Activated T-cell treated with anti-CD3 and anti-CD28 coated beads, Interleukin-2, amount 50 U/mL, for 24 hours (primary cell): Measurements from ENCODE around the gene EYA2.
"Not testable (repeated sequence)": the region's sequence is repeated elsewhere in the genome, so short reads cannot be mapped to it uniquely, and the experiment has no call there.

Experiments
- DNase-seq: peaks from one replicate; pipeline ENCODE4 v3.0.0-alpha.2; 2020
- H3K27ac Mint-ChIP-seq: 2 replicates; pipeline ENCODE4 v1.8.0; 2020; ENCODE audit warnings: mild to moderate bottlenecking, mixed read lengths
- H3K27me3 Mint-ChIP-seq: 2 replicates; pipeline ENCODE4 v1.8.0; 2020; ENCODE audit warnings: mixed read lengths
- H3K36me3 Mint-ChIP-seq: 2 replicates; pipeline ENCODE4 v1.8.0; 2020; ENCODE audit warnings: low read depth, mixed read lengths
- H3K4me1 Mint-ChIP-seq: 2 replicates; pipeline ENCODE4 v1.8.0; 2020; ENCODE audit warnings: low read depth, mixed read lengths
- H3K4me3 Mint-ChIP-seq: 2 replicates; pipeline ENCODE4 v1.8.0; 2020; ENCODE audit warnings: mild to moderate bottlenecking, moderate library complexity, mixed read lengths
- H3K9me3 Mint-ChIP-seq: 2 replicates; pipeline ENCODE4 v1.8.0; 2020; ENCODE audit warnings: mixed read lengths

The EYA2 gene

GRCh38 chr20:46905364-46906125 is 10.9 kb downstream of the EYA2 start:
- Mint-ChIP-seq H3K36me3 (no peaks in the 10 kb centered on the region), H3K27ac (no peak overlapping the region), H3K4me3 (no peak overlapping the region), H3K27me3 (peaks cover 17% of the 10 kb centered on the region), H3K9me3 (no peaks in the 10 kb centered on the region), H3K4me1 (no peaks in the 10 kb centered on the region)
- no peak for DNase-seq

DNA sequence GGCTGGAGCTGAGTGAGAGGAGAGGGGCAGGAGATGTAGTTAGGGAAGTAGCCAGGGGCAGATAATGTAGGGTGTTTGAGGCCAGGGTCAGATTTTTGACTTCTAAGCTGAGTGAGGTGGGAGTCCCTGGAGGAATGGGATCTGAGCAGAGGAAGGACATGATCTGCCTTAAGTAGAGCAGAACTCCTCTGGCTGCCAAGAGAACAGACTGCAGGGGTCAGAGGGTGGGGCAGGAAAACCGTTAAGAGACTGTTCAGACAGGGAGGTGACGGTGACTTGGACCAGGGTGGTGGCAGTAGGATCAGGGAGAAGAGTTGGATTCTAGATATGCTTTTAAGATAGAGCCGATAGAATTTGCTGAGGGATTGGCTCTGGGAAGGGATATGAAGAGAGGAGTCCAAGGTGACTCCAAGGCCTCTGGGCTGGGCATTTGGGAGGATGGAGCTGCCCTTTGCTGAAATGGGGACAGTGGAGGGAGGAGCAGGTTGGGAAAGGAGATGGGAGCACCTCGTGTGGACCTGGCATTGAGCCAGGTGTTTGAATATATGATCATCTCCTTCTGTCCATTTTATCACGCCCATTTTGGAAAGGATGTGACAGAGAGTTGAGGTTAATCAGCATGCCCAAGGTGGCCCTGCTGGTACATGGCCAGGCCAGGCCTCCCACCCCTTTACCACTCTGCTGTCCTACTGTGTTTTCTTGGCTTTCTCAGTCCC is 18.8 kb downstream of the EYA2 start:
- H3K27ac Mint-ChIP-seq, result no peak overlapping the region
- no peak for DNase-seq
- H3K4me3 Mint-ChIP-seq, result no peak overlapping the region
- no peaks in the 10 kb centered on the region for H3K4me1 Mint-ChIP-seq
- peaks cover 12% of the 10 kb centered on the region for H3K27me3 Mint-ChIP-seq
- H3K36me3 Mint-ChIP-seq, result no peaks in the 10 kb centered on the region
- H3K9me3 Mint-ChIP-seq, result no peaks in the 10 kb centered on the region

DNA sequence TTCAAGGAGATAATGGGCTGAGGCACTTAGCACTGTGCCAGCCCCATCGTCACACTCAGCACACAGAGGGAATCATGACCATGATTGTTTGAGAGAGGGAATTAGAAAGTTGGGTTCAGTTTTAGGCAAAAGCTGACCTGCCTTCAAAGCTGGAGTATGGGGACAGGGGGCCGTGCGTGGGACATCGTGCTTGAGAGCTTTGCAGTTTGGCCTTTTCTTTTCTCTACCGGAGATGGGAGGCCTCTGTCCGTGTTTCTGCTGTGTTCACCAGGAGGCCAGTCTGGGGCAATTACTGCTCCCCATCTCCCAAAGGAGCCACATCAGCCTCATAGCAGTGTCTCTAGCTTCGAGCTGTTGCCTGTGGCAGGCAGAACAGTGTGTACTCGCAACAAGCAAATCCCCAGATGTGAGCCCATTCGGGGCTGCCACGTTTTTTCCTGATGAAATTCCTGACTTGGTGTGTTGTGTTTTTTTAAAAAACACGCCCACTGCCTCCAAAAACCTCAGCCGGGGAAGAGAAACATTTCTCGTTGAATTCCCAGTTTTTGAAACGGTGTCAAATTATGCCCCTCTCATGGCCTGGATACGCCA is 20.2 kb downstream of the EYA2 start:
- no peaks in the 10 kb centered on the region for H3K9me3 Mint-ChIP-seq
- H3K36me3 Mint-ChIP-seq, result no peaks in the 10 kb centered on the region

DNA sequence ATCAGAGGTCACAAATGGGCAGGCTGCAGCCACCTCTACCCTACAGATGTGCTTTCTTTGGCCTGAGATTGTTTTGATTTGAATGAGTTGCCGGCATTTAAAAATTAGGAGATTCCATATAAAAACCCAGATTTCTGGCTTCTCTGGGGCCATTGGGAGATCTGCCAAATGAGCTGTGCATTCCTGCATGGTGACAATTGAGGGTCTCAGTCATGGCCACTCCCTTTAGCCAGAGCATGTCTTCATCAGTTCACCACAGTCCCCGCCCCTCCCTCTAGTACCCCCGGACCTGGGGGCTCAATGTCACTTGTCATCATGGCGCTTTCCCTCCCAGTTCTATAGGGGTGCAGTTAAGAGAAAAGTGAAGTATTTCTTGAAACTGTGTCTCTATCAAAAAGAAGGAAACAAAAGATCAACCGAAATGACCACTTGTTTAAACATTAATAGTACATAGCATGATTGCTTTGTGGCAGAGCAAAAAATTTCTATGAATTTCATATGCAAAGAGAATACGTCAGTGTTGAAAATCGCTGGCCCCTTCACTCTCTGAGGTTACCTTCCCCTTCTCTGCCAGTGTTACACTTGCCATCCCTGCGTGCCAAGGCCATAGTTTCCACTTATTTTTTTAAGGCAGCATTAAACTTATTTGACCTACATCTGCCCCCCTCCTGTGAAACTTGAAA is 21.1 kb downstream of the EYA2 start:
- H3K27ac Mint-ChIP-seq, result no peak overlapping the region
- H3K9me3 Mint-ChIP-seq, result no peaks in the 10 kb centered on the region
- no peaks in the 10 kb centered on the region for H3K36me3 Mint-ChIP-seq
- H3K4me3 Mint-ChIP-seq, result no peak overlapping the region
- peaks cover 12% of the 10 kb centered on the region for H3K27me3 Mint-ChIP-seq
- no peaks in the 10 kb centered on the region for H3K4me1 Mint-ChIP-seq
- DNase-seq, result no peak

More for the DNA sequence above, 20.2 kb downstream of the EYA2 start:
- DNase-seq, result no peak
- H3K4me1 Mint-ChIP-seq, result no peaks in the 10 kb centered on the region
- H3K27me3 Mint-ChIP-seq, result peaks cover 12% of the 10 kb centered on the region
- no peak overlapping the region for H3K4me3 Mint-ChIP-seq
- no peak overlapping the region for H3K27ac Mint-ChIP-seq

DNA sequence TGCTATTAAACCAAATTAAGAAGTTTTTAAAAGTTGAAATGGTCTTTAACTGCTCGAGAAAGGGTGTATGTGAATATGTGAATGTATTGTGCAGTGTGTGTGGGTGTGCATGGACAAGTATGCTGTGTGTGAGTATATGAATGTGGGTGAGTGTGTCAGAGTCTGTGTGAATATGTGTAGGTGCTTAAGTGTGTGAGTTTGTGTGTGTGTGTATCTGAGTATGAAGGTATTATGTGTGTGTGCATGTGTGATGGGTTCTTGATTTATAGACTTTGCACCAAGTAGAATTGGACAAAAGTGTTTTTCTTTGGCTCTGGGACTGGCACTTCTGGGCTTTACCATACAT is 21.6 kb downstream of the EYA2 start:
- Mint-ChIP-seq H3K36me3 (no peaks in the 10 kb centered on the region), H3K4me1 (no peaks in the 10 kb centered on the region), H3K27me3 (peaks cover 13% of the 10 kb centered on the region), H3K9me3 (no peaks in the 10 kb centered on the region), H3K27ac (no peak overlapping the region), H3K4me3 (no peak overlapping the region)
- no peak for DNase-seq

DNA sequence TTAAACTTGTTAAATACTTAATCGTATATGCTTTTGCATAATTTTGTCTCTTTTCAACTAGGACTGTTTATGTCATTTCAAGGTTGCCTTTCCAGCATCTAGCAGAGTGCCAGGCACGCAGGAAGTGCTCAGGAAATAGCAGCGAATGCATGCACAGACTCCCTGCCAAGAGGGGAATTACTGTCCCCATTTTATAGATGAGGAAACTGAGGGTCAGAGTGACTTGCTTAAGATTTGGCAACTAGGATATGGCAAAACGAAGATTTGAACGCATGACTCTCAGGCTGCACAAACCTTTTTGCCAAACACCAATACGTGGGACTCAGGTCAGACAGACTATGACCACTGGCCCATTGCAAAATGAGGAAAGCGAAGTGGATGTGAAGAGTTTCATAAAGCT is 22.5 kb downstream of the EYA2 start:
- Mint-ChIP-seq H3K9me3 (no peaks in the 10 kb centered on the region), H3K4me1 (no peaks in the 10 kb centered on the region), H3K27ac (no peak overlapping the region), H3K4me3 (no peak overlapping the region), H3K27me3 (peaks cover 16% of the 10 kb centered on the region), H3K36me3 (no peaks in the 10 kb centered on the region)
- no peak for DNase-seq

DNA sequence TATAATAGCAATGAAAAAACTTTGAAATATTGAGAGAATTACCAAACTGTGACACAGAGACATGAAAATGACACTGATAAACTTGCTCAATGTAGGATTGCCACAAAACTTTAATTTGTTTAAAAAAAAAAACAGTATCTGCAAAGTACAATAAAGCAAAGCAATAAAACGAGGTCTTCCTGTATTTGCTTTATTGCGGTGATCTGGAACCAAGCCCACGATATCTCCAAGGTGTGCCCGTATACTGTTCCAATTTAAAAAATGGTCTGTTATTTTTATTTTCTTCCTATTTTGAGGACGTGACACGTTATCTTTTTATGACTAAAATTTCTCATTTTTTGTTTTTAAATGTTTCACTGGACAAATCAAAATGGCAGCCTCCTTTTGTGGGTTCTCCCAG is 25.5 kb downstream of the EYA2 start:
- Mint-ChIP-seq H3K27me3 (peaks cover 18% of the 10 kb centered on the region), H3K36me3 (no peaks in the 10 kb centered on the region), H3K9me3 (no peaks in the 10 kb centered on the region), H3K27ac (no peak overlapping the region), H3K4me1 (no peaks in the 10 kb centered on the region), H3K4me3 (no peak overlapping the region)
- DNase-seq, result no peak

GRCh38 chr20:46922841-46923240 is 28.2 kb downstream of the EYA2 start:
- DNase-seq, H3K27me3 Mint-ChIP-seq, H3K27ac Mint-ChIP-seq: not testable (repeated sequence)

GRCh38 chr20:46923550-46923949 is 28.9 kb downstream of the EYA2 start:
- Mint-ChIP-seq H3K36me3 (no peaks in the 10 kb centered on the region), H3K9me3 (no peaks in the 10 kb centered on the region), H3K27ac (no peak overlapping the region), H3K27me3 (peaks cover 9% of the 10 kb centered on the region), H3K4me3 (no peak overlapping the region), H3K4me1 (no peaks in the 10 kb centered on the region)
- no peak for DNase-seq

More at GRCh38 chr20:46922841-46923240, 28.2 kb downstream of the EYA2 start:
- not testable (repeated sequence) for H3K9me3 Mint-ChIP-seq, H3K4me1 Mint-ChIP-seq, H3K4me3 Mint-ChIP-seq, H3K36me3 Mint-ChIP-seq

GRCh38 chr20:46928580-46929132 is 34.0 kb downstream of the EYA2 start:
- no peak overlapping the region for H3K27ac Mint-ChIP-seq
- no peaks in the 10 kb centered on the region for H3K36me3 Mint-ChIP-seq
- H3K27me3 Mint-ChIP-seq, result peaks cover 14% of the 10 kb centered on the region
- no peak overlapping the region for H3K4me3 Mint-ChIP-seq
- H3K9me3 Mint-ChIP-seq, result no peaks in the 10 kb centered on the region
- no peak for DNase-seq
- no peaks in the 10 kb centered on the region for H3K4me1 Mint-ChIP-seq

DNA sequence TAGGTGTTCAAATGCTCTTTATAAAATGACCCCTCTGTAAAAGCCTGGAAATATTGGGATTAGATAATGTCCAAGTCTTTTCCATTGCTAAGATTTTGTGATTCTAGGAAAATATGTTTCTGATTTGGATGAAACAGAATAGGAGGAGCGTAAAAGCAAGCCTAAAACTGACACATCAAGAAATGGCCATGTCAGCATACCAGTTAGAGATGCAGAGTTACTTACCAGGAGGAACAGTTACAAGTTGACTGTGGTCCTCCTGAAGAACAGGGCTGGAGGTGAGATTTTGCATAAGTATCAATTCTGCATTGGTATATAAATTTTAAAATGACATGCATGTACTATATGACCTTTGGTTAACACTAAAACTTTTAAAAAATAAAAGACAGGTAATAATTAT is 35.3 kb downstream of the EYA2 start:
- no peaks in the 10 kb centered on the region for H3K36me3 Mint-ChIP-seq
- no peaks in the 10 kb centered on the region for H3K4me1 Mint-ChIP-seq
- H3K4me3 Mint-ChIP-seq, result no peak overlapping the region
- DNase-seq, result no peak
- no peaks in the 10 kb centered on the region for H3K9me3 Mint-ChIP-seq
- H3K27ac Mint-ChIP-seq, result no peak overlapping the region
- peaks cover 19% of the 10 kb centered on the region for H3K27me3 Mint-ChIP-seq

GRCh38 chr20:46930640-46931339 is 36.1 kb downstream of the EYA2 start:
- Mint-ChIP-seq H3K9me3 (no peaks in the 10 kb centered on the region), H3K27me3 (peaks cover 18% of the 10 kb centered on the region), H3K27ac (no peak overlapping the region), H3K36me3 (no peaks in the 10 kb centered on the region), H3K4me1 (no peaks in the 10 kb centered on the region), H3K4me3 (no peak overlapping the region)
- DNase-seq, result no peak

DNA sequence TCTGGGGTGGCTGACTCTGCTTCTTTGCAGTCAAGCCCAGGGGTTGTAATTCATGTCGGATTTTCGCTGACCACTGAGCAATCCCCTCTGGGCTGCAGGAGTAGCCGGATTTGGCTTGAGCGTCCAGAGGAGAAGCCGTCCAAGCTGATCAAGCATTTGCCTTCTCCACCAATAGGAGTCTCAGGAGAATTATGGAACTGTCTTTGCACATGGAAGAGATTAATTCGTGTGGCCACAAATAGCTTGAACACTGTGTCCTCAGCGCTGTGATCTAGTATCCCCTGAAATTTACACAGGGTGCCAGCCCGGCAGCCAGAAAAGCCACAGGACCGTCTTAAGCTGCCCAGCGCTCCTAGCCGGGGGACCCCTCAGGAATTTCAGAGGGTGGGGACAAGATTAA is 37.1 kb downstream of the EYA2 start:
- H3K27me3 Mint-ChIP-seq, result peaks cover 18% of the 10 kb centered on the region
- no peak overlapping the region for H3K27ac Mint-ChIP-seq
- no peak for DNase-seq
- no peaks in the 10 kb centered on the region for H3K36me3 Mint-ChIP-seq
- no peaks in the 10 kb centered on the region for H3K9me3 Mint-ChIP-seq
- H3K4me3 Mint-ChIP-seq, result no peak overlapping the region
- no peaks in the 10 kb centered on the region for H3K4me1 Mint-ChIP-seq

- not testable (repeated sequence) for DNase-seq, H3K9me3 Mint-ChIP-seq, H3K4me3 Mint-ChIP-seq, H3K36me3 Mint-ChIP-seq, H3K27ac Mint-ChIP-seq, H3K4me1 Mint-ChIP-seq
- H3K27me3 Mint-ChIP-seq, result peaks cover 18% of the 10 kb centered on the region
Observed at GRCh38 chr20:46932439-46932838, 37.8 kb downstream of the EYA2 start.
